GM12878 (cell line): ENCODE measurements around the gene TACC3. TPM values are rescaled to one million over a fixed set of nuclear protein-coding genes. Genes with fewer than 3 reads are reported as not detected.

ENCODE experiments used
- ATAC-seq: fragments of 200-7000 bp; cut with Tn5 transposase; 3 replicates; pipeline ENCODE4 v1.9.1; 2020; ENCODE audit warnings: mild to moderate bottlenecking, moderate library complexity
- BruUV-seq: library from RNA; stranded (reverse); fragments of 400-500 nt; replicated peaks from 2 replicates; lab custom pipeline; 2021; lab: Mats Ljungman, UMichigan
- CTCF ChIA-PET: fragments of 300-600 bp; sonication (Branson Sonifier 250); formaldehyde crosslinking; extraction: SDS; loops from one replicate; lab custom pipeline; 2021; ENCODE audit warnings: inconsistent platforms; lab: Yijun Ruan, JAX
- POLR2A ChIA-PET: fragments of 350-600 bp; formaldehyde crosslinking; extraction: SDS; loops from one replicate; lab custom pipeline; 2021; ENCODE audit warnings: inconsistent platforms; lab: Charles Lee
- RAD21 ChIA-PET: fragments of 300-600 bp; sonication (Branson Sonifier 250); formaldehyde crosslinking; loops from one replicate; lab custom pipeline; 2023; ENCODE audit warnings: antibody characterized with exemption; ENCODE audit not compliant: unreplicated experiment; lab: Charles Lee
- SMC1A ChIA-PET: fragments of 300-600 bp; sonication (Branson Sonifier 250); formaldehyde crosslinking; loops from one replicate; lab custom pipeline; 2023; ENCODE audit not compliant: unreplicated experiment, uncharacterized antibody; lab: Charles Lee
- DNase-seq: peaks from one replicate; pipeline ENCODE4 v3.0.0-alpha.2; 2011; ENCODE audit warnings: low read depth, low spot score
- FAIRE-seq: peaks from 3 replicates; lab custom pipeline; 2011; peaks lifted over from hg19 to GRCh38; lab: Jason Lieb, UNC
- H2AFZ ChIP-seq: 2 replicates; pipeline ENCODE4 v1.6.0; 2011; ENCODE audit warnings: low read depth, low read length, control low read depth; ENCODE audit not compliant: control insufficient read depth
- H3K27ac ChIP-seq: 2 replicates; pipeline ENCODE4 v1.5.1; 2011; ENCODE audit warnings: control low read depth; ENCODE audit not compliant: control insufficient read depth, insufficient read depth
- H3K27me3 ChIP-seq, 2 experiments: replicated peaks in 1 of 2; 2 replicates each; pipeline versions ENCODE4 v1.6.0 to v1.6.1; 2011; ENCODE audit warnings: low read length in 1 of 2; ENCODE audit not compliant: control insufficient read depth in 2 of 2, insufficient read depth in 2 of 2
- H3K36me3 ChIP-seq, 2 experiments: 2 replicates each; pipeline ENCODE4 v1.5.1; 2011; ENCODE audit warnings: low read length in 1 of 2; ENCODE audit not compliant: control insufficient read depth in 2 of 2, insufficient read depth in 2 of 2
- H3K4me1 ChIP-seq: 2 replicates; pipeline ENCODE4 v1.6.1; 2011; ENCODE audit warnings: mild to moderate bottlenecking, low read length, moderate library complexity, mixed read lengths; ENCODE audit not compliant: control insufficient read depth, insufficient read depth
- H3K4me2 ChIP-seq: 2 replicates; pipeline ENCODE4 v1.6.0; 2011; ENCODE audit warnings: control low read depth; ENCODE audit not compliant: control insufficient read depth, insufficient read depth
- H3K4me3 ChIP-seq: fragments of 200-600 bp; sonication (generic); 2 replicates; pipeline ENCODE4 v1.5.1; 2016
- H3K79me2 ChIP-seq: 2 replicates; pipeline ENCODE4 v1.6.0; 2011; ENCODE audit warnings: low read length; ENCODE audit not compliant: control insufficient read depth, insufficient read depth
- H3K9ac ChIP-seq: 2 replicates; pipeline ENCODE4 v1.8.0; 2011; ENCODE audit warnings: low read length, control low read depth, mixed read lengths; ENCODE audit not compliant: control insufficient read depth, insufficient read depth
- H3K9me3 ChIP-seq: replicated peaks from 3 replicates; pipeline ENCODE4 v1.5.1; 2011; ENCODE audit warnings: mild to moderate bottlenecking, low read length; ENCODE audit not compliant: control insufficient read depth, insufficient read depth
- H4K20me1 ChIP-seq: 2 replicates; pipeline ENCODE4 v1.6.0; 2011; ENCODE audit not compliant: control insufficient read depth, insufficient read depth
- FOS ChIP-seq: IDR thresholded peaks from 3 replicates; pipeline ENCODE4 v1.6.1; 2011; ENCODE audit warnings: borderline replicate concordance; ENCODE audit not compliant: insufficient read length; ENCODE audit errors: extremely low read depth
- IKZF2 ChIP-seq, 2 experiments: fragments of 450-650 bp; IDR thresholded peaks; 2 replicates each; pipeline ENCODE4 v1.6.1; 2017; ENCODE audit warnings: mild to moderate bottlenecking in 2 of 2, moderate library complexity in 2 of 2
- RAD21 ChIP-seq: IDR thresholded peaks from 2 replicates; pipeline ENCODE4 v1.6.1; 2011; ENCODE audit warnings: mild to moderate bottlenecking, low read depth, low read length, moderate library complexity; ENCODE audit not compliant: insufficient read depth
- RUNX3 ChIP-seq: IDR thresholded peaks from 2 replicates; pipeline ENCODE4 v1.6.1; 2012; ENCODE audit warnings: low read length, inconsistent platforms
- SMC3 ChIP-seq: IDR thresholded peaks from 2 replicates; pipeline ENCODE4 v1.6.1; 2011; ENCODE audit warnings: low read length, improper control_type of control experiment, borderline replicate concordance
- TCF3 ChIP-seq: IDR thresholded peaks from 2 replicates; pipeline ENCODE4 v1.6.1; 2012; ENCODE audit warnings: low read depth, mild to moderate bottlenecking, low read length, borderline replicate concordance; ENCODE audit not compliant: insufficient read depth
- ZSCAN29 ChIP-seq: fragments of 450-650 bp; IDR thresholded peaks from 2 replicates; pipeline ENCODE4 v1.6.1; 2017; ENCODE audit warnings: mild to moderate bottlenecking, moderate library complexity
- WGBS: methylation state at CpG from one replicate; pipeline ENCODE4 v1.1.6; 2016; ENCODE audit warnings: low lambda C conversion rate; ENCODE audit not compliant: insufficient replicate concordance, insufficient coverage; ENCODE audit errors: missing lambda C conversion rate; 5-methylcytosine and 5-hydroxymethylcytosine counted together
- in situ Hi-C: fragments of 300-500 bp; cut with MboI; formaldehyde crosslinking; loops from 9 replicates; pipeline ENCODE4 v1.14.3; 2018; ENCODE audit warnings: mixed read lengths
- intact Hi-C: fragments of 100-400 bp; cut with micrococcal nuclease; formaldehyde crosslinking; loops from one replicate; pipeline ENCODE4 v1.14.2; 2022; ENCODE audit not compliant: unreplicated experiment
- polyA plus RNA-seq, 11 experiments: library from polyadenylated mRNA; depleted of rRNA in 4 of 11; unstranded in 6 of 11; stranded (reverse) in 5 of 11; fragments of >200 nt; fragmentation: Nextera tagmentation in 4 of 11; fragmentation: Illumina TruSeq in 1 of 11; extraction: Ambion mirVana in 4 of 11; extraction: Trizol in 1 of 11; gene quantifications; 1 replicate in 1 of 11; 2 replicates in 10 of 11; pipeline versions ENCODE4 v1.2.1 to v1.2.3, GENCODE V29; 2011 to 2016; ENCODE audit warnings: inconsistent platforms in 2 of 11, missing spikeins in 2 of 11, low read depth in 1 of 11
- total RNA-seq, 4 experiments: library from RNA; depleted of rRNA in 3 of 4; stranded (reverse); fragments of >200 nt in 3 of 4; fragmentation: Illumina TruSeq in 1 of 4; extraction: Trizol in 1 of 4; gene quantifications; 2 replicates each; pipeline versions ENCODE4 v1.2.1 to v1.2.3, GENCODE V29; 2013 to 2021
- TF ChIP-seq, protein P1 (sequence below): fragments of 450-650 bp; IDR thresholded peaks from 2 replicates; pipeline ENCODE4 v1.6.1; 2017; ENCODE audit warnings: mild to moderate bottlenecking
- TF ChIP-seq, protein P2 (sequence below): fragments of 450-650 bp; IDR thresholded peaks from 2 replicates; pipeline ENCODE4 v1.6.1; 2014; ENCODE audit warnings: mild to moderate bottlenecking
- TF ChIP-seq, protein P3 (sequence below): fragments of 450-650 bp; IDR thresholded peaks from 2 replicates; pipeline ENCODE4 v1.6.1; 2016; ENCODE audit warnings: mild to moderate bottlenecking
- TF ChIP-seq, protein P4 (sequence below): fragments of 450-650 bp; formaldehyde crosslinking; IDR thresholded peaks from 2 replicates; pipeline ENCODE4 v1.4.0; 2020; ENCODE audit warnings: mild to moderate bottlenecking, moderate library complexity
- TF ChIP-seq, protein P5 (sequence below), 3 experiments: IDR thresholded peaks in 2 of 3; conservative IDR thresholded peaks in 1 of 3; 2 replicates each; pipeline ENCODE4 v1.5.1; 2011; ENCODE audit warnings: low read depth in 3 of 3, low read length in 3 of 3, mild to moderate bottlenecking in 3 of 3, control low read depth in 2 of 3, moderate library complexity in 2 of 3, inconsistent platforms in 1 of 3, mixed read lengths in 1 of 3; ENCODE audit not compliant: control insufficient read depth in 2 of 3, insufficient read depth in 1 of 3; ENCODE audit errors: extremely low read depth in 1 of 3

Gene TACC3
- total and polyA plus RNA-seq, 10 of the 15 experiments (the other 5 are each of a cell fraction or from before 2014, with no cell fraction given) = 2.8 to 121 (median 73.3) TPM

DNA sequence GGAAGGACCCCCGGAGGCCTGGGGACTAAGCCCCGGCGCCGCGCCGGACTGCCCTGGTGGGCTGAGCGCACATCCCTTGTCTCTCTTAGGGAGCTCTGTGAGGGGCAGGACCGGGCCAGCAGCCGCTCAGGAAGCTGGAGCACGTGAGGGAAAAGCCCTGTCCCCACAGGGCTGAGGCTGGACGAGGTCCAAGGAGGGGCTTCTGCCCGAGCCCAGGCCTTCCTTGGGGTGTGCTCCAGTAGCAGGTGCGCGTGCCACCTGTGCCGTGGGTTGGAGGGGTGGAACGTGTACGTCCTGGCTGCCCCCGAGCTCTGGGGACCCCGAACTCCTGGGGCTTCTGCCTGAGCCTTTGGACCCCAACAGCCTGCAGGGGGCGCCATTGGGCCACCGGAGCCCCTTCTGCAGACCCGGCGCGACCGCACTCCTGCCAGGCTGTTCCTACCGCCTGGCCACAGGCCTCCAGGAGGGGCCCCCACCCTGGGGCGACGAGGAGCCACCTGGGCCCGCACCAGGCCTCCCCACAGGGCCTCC is 27.2 kb downstream of the TACC3 start:
- ATAC-seq = peak; percentile 76
- TF ChIP-seq, protein P1, sequence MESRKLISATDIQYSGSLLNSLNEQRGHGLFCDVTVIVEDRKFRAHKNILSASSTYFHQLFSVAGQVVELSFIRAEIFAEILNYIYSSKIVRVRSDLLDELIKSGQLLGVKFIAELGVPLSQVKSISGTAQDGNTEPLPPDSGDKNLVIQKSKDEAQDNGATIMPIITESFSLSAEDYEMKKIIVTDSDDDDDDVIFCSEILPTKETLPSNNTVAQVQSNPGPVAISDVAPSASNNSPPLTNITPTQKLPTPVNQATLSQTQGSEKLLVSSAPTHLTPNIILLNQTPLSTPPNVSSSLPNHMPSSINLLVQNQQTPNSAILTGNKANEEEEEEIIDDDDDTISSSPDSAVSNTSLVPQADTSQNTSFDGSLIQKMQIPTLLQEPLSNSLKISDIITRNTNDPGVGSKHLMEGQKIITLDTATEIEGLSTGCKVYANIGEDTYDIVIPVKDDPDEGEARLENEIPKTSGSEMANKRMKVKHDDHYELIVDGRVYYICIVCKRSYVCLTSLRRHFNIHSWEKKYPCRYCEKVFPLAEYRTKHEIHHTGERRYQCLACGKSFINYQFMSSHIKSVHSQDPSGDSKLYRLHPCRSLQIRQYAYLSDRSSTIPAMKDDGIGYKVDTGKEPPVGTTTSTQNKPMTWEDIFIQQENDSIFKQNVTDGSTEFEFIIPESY = no peak
- TF ChIP-seq, protein P2, sequence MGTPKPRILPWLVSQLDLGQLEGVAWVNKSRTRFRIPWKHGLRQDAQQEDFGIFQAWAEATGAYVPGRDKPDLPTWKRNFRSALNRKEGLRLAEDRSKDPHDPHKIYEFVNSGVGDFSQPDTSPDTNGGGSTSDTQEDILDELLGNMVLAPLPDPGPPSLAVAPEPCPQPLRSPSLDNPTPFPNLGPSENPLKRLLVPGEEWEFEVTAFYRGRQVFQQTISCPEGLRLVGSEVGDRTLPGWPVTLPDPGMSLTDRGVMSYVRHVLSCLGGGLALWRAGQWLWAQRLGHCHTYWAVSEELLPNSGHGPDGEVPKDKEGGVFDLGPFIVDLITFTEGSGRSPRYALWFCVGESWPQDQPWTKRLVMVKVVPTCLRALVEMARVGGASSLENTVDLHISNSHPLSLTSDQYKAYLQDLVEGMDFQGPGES = no peak
- TF ChIP-seq, protein P3, sequence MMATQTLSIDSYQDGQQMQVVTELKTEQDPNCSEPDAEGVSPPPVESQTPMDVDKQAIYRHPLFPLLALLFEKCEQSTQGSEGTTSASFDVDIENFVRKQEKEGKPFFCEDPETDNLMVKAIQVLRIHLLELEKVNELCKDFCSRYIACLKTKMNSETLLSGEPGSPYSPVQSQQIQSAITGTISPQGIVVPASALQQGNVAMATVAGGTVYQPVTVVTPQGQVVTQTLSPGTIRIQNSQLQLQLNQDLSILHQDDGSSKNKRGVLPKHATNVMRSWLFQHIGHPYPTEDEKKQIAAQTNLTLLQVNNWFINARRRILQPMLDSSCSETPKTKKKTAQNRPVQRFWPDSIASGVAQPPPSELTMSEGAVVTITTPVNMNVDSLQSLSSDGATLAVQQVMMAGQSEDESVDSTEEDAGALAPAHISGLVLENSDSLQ = no peak
- no peak for TF ChIP-seq FOS
- no peak for TF ChIP-seq ZSCAN29
- TF ChIP-seq IKZF2 (IDR thresholded peaks at IDR 0.05) = no peak
- TF ChIP-seq, protein P4, sequence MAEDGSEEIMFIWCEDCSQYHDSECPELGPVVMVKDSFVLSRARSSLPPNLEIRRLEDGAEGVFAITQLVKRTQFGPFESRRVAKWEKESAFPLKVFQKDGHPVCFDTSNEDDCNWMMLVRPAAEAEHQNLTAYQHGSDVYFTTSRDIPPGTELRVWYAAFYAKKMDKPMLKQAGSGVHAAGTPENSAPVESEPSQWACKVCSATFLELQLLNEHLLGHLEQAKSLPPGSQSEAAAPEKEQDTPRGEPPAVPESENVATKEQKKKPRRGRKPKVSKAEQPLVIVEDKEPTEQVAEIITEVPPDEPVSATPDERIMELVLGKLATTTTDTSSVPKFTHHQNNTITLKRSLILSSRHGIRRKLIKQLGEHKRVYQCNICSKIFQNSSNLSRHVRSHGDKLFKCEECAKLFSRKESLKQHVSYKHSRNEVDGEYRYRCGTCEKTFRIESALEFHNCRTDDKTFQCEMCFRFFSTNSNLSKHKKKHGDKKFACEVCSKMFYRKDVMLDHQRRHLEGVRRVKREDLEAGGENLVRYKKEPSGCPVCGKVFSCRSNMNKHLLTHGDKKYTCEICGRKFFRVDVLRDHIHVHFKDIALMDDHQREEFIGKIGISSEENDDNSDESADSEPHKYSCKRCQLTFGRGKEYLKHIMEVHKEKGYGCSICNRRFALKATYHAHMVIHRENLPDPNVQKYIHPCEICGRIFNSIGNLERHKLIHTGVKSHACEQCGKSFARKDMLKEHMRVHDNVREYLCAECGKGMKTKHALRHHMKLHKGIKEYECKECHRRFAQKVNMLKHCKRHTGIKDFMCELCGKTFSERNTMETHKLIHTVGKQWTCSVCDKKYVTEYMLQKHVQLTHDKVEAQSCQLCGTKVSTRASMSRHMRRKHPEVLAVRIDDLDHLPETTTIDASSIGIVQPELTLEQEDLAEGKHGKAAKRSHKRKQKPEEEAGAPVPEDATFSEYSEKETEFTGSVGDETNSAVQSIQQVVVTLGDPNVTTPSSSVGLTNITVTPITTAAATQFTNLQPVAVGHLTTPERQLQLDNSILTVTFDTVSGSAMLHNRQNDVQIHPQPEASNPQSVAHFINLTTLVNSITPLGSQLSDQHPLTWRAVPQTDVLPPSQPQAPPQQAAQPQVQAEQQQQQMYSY = no peak
- TF ChIP-seq SMC3 = peak; percentile 69
- peak; percentile 67 for TF ChIP-seq RUNX3
- peak; percentile 80 for TF ChIP-seq RAD21
- 0 out of 2 replicates have a peak, but pooled peaks have one; percentile 37 for TF ChIP-seq TCF3
- TF ChIP-seq, protein P5, sequence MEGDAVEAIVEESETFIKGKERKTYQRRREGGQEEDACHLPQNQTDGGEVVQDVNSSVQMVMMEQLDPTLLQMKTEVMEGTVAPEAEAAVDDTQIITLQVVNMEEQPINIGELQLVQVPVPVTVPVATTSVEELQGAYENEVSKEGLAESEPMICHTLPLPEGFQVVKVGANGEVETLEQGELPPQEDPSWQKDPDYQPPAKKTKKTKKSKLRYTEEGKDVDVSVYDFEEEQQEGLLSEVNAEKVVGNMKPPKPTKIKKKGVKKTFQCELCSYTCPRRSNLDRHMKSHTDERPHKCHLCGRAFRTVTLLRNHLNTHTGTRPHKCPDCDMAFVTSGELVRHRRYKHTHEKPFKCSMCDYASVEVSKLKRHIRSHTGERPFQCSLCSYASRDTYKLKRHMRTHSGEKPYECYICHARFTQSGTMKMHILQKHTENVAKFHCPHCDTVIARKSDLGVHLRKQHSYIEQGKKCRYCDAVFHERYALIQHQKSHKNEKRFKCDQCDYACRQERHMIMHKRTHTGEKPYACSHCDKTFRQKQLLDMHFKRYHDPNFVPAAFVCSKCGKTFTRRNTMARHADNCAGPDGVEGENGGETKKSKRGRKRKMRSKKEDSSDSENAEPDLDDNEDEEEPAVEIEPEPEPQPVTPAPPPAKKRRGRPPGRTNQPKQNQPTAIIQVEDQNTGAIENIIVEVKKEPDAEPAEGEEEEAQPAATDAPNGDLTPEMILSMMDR (IDR thresholded peaks at IDR 0.05 in 2 of 3, conservative IDR thresholded peaks at IDR 0.05 in 1 of 3; ENCODE audit: control insufficient read depth in 2 of 3, extremely low read depth in 1 of 3, insufficient read depth in 1 of 3, low read depth in 3 of 3, low read length in 3 of 3) = peak; percentile 64 to 82 (median 69); a peak in 5 of 6 replicates

More for the DNA sequence above, 27.2 kb downstream of the TACC3 start:
- intact Hi-C loops = loop anchor here (1.0 to 5.0 kb wide), 2 partner anchors 151 to 439 kb away; no protein-coding TSS in a partner anchor
- no peaks in the 10 kb centered on the region for H3K9me3 ChIP-seq
- peaks cover 0 to 12% of the 10 kb centered on the region in 2 experiments; a peak in 3 of 4 replicates for H3K36me3 ChIP-seq
- no peaks in the 10 kb centered on the region for H4K20me1 ChIP-seq
- H3K4me2 ChIP-seq = no peak overlapping the region
- H2AFZ ChIP-seq = no peak overlapping the region; the same call in 1 of the 2 replicates
- POLR2A ChIA-PET = no interaction called here
- SMC1A ChIA-PET = interaction anchor here (0.5 to 1.8 kb wide), 4 partner anchors 60 to 161 kb away, joined by 3 to 9 read pairs (median 5); no protein-coding TSS in a partner anchor
- H3K9ac ChIP-seq = no peak overlapping the region
- no peak overlapping the region for H3K27ac ChIP-seq
- in situ Hi-C loops = no loop called here
- H3K4me3 ChIP-seq = no peak overlapping the region
- no TSS peak for BruUV-seq
- WGBS = under 1% methylated on average over 21 of the region's 29 CpGs
- CTCF ChIA-PET = interaction anchor here (0.7 to 5.1 kb wide), 16 partner anchors 18 to 331 kb away, joined by 3 to 60 read pairs (median 3); partner anchors contain the start of gene TMEM129
- FAIRE-seq (peak; percentile 59), DNase-seq (no peak)
- H3K79me2 ChIP-seq = no peaks in the 10 kb centered on the region
- H3K4me1 ChIP-seq = no peaks in the 10 kb centered on the region
- no peaks in the 10 kb centered on the region for H3K27me3 ChIP-seq
- RAD21 ChIA-PET = interaction anchor here (1.0 to 2.2 kb wide), 6 partner anchors 18 to 160 kb away, joined by 3 to 20 read pairs (median 4); no protein-coding TSS in a partner anchor
